Hepatocyte (in vitro differentiated cells): Measurements from ENCODE around the gene CCDC68.

Source experiments
- EZH2 ChIP-seq: fragments of 200-600 bp; sonication (generic); IDR thresholded peaks from 2 replicates; pipeline ENCODE4 v1.6.1; 2016; ENCODE audit warnings: antibody characterized with exemption, mild to moderate bottlenecking, borderline replicate concordance
- EZH2phosphoT487 ChIP-seq: fragments of 200-600 bp; sonication (generic); IDR thresholded peaks from one replicate; pipeline ENCODE4 v1.6.1; 2018; ENCODE audit warnings: antibody characterized with exemption, mild to moderate bottlenecking, low read depth, moderate library complexity; ENCODE audit not compliant: unreplicated experiment, severe bottlenecking
- TF ChIP-seq, protein P1 (sequence below): fragments of 200-600 bp; sonication (generic); IDR thresholded peaks from 2 replicates; pipeline ENCODE4 v1.5.1; 2016; ENCODE audit warnings: antibody characterized with exemption, mild to moderate bottlenecking; ENCODE audit not compliant: poor library complexity

DNA sequence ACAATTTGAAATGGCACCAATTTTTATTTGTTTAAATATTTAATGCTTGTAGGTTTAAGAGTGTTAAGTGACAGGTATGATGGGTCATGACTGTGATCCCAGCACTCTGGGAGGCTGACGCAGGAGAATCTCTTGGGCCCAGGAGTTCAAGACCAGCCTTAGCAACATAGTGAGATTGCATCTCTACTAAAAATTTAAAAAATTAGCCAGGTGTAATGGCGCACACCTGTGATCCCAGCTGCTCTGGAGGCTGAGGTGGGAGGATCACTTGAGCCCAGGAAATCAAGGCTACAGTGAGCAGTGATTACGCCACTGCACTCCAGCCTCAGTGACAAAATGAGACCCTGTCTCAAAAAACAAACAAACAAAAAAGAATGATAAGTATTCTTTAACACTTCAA, 43.0 kb upstream of the CCDC68 start:
- TF ChIP-seq, protein P1, sequence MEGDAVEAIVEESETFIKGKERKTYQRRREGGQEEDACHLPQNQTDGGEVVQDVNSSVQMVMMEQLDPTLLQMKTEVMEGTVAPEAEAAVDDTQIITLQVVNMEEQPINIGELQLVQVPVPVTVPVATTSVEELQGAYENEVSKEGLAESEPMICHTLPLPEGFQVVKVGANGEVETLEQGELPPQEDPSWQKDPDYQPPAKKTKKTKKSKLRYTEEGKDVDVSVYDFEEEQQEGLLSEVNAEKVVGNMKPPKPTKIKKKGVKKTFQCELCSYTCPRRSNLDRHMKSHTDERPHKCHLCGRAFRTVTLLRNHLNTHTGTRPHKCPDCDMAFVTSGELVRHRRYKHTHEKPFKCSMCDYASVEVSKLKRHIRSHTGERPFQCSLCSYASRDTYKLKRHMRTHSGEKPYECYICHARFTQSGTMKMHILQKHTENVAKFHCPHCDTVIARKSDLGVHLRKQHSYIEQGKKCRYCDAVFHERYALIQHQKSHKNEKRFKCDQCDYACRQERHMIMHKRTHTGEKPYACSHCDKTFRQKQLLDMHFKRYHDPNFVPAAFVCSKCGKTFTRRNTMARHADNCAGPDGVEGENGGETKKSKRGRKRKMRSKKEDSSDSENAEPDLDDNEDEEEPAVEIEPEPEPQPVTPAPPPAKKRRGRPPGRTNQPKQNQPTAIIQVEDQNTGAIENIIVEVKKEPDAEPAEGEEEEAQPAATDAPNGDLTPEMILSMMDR, result no peak
- TF ChIP-seq EZH2phosphoT487 (no peak), EZH2 (no peak)
